H9 (cell line): ENCODE measurements around the gene MIA3. TPM values are rescaled to one million over a fixed set of nuclear protein-coding genes. Genes with fewer than 3 reads are reported as not detected.

Experiments
- DNase-seq: peaks from one replicate; pipeline ENCODE4 v3.0.0-alpha.2; 2017
- H2AFZ ChIP-seq: one replicate; pipeline ENCODE4 v1.6.1; 2013; ENCODE audit warnings: mild to moderate bottlenecking, low read length, control low read depth, moderate library complexity
- H2AK5ac ChIP-seq: 2 replicates; pipeline ENCODE4 v1.6.1; 2013; ENCODE audit warnings: low read length, control low read depth, mixed read lengths; ENCODE audit not compliant: insufficient read length
- H2BK120ac ChIP-seq: one replicate; pipeline ENCODE4 v1.6.1; 2013; ENCODE audit warnings: low read depth, mild to moderate bottlenecking, low read length, control low read depth, inconsistent platforms; ENCODE audit not compliant: poor library complexity, severe bottlenecking
- H2BK12ac ChIP-seq: 2 replicates; pipeline ENCODE4 v1.6.1; 2013; ENCODE audit warnings: low read length, control low read depth, mixed read lengths, low read depth; ENCODE audit not compliant: insufficient read length
- H2BK15ac ChIP-seq: 2 replicates; pipeline ENCODE4 v1.6.1; 2013; ENCODE audit warnings: low read depth, low read length, control low read depth
- H2BK20ac ChIP-seq: one replicate; pipeline ENCODE4 v1.6.1; 2013; ENCODE audit warnings: low read depth, mild to moderate bottlenecking, low read length, control low read depth, inconsistent platforms; ENCODE audit not compliant: poor library complexity, severe bottlenecking
- H2BK5ac ChIP-seq: 2 replicates; pipeline ENCODE4 v1.6.1; 2013; ENCODE audit warnings: low read length, control low read depth, mixed read lengths; ENCODE audit not compliant: insufficient read length
- H3K14ac ChIP-seq: 2 replicates; pipeline ENCODE4 v1.6.1; 2013; ENCODE audit warnings: low read length, control low read depth; ENCODE audit not compliant: insufficient read depth
- H3K18ac ChIP-seq: 2 replicates; pipeline ENCODE4 v1.6.1; 2013; ENCODE audit warnings: low read depth, mild to moderate bottlenecking, mixed read lengths, low read length, control low read depth; ENCODE audit not compliant: insufficient read length
- H3K23ac ChIP-seq: 2 replicates; pipeline ENCODE4 v1.6.1; 2013; ENCODE audit warnings: low read length, control low read depth, mixed read lengths, low read depth; ENCODE audit not compliant: insufficient read length
- H3K23me2 ChIP-seq: 2 replicates; pipeline ENCODE4 v1.6.1; 2013; ENCODE audit warnings: low read depth, mild to moderate bottlenecking, mixed read lengths, low read length, control low read depth; ENCODE audit not compliant: insufficient read length, poor library complexity, severe bottlenecking
- H3K27ac ChIP-seq: 2 replicates; pipeline ENCODE4 v1.5.1; 2013; ENCODE audit warnings: low read length, control low read depth, mixed read lengths, low read depth; ENCODE audit not compliant: insufficient read length
- H3K27me3 ChIP-seq: 2 replicates; pipeline ENCODE4 v1.6.1; 2013; ENCODE audit warnings: low read length, control low read depth, inconsistent platforms; ENCODE audit not compliant: insufficient read depth
- H3K4ac ChIP-seq: 2 replicates; pipeline ENCODE4 v1.6.1; 2013; ENCODE audit warnings: low read depth, mild to moderate bottlenecking, control low read depth, inconsistent platforms, low read length, moderate library complexity
- H3K4me1 ChIP-seq: 2 replicates; pipeline ENCODE4 v1.6.1; 2013; ENCODE audit warnings: low read length, control low read depth, inconsistent platforms; ENCODE audit not compliant: insufficient read depth
- H3K4me2 ChIP-seq: 2 replicates; pipeline ENCODE4 v1.6.1; 2013; ENCODE audit warnings: low read length, control low read depth, mixed read lengths; ENCODE audit not compliant: insufficient read length, insufficient read depth
- H3K56ac ChIP-seq: 2 replicates; pipeline ENCODE4 v1.6.1; 2013; ENCODE audit warnings: low read depth, mild to moderate bottlenecking, mixed read lengths, low read length, control low read depth; ENCODE audit not compliant: insufficient read length
- H3K79me1 ChIP-seq: 2 replicates; pipeline ENCODE4 v1.6.1; 2013; ENCODE audit warnings: low read depth, mild to moderate bottlenecking, moderate library complexity, low read length, control low read depth, inconsistent platforms; ENCODE audit not compliant: insufficient read depth, poor library complexity, severe bottlenecking
- H3K79me2 ChIP-seq: 2 replicates; pipeline ENCODE4 v1.6.1; 2013; ENCODE audit warnings: low read length, control low read depth, inconsistent platforms; ENCODE audit not compliant: insufficient read depth
- H3K9ac ChIP-seq: 2 replicates; pipeline ENCODE4 v1.6.1; 2013; ENCODE audit warnings: low read length, control low read depth, mixed read lengths; ENCODE audit not compliant: insufficient read length; ENCODE audit errors: extremely low read depth
- H3K9me3 ChIP-seq: one replicate; pipeline ENCODE4 v1.6.1; 2013; ENCODE audit warnings: low read depth, low read length, inconsistent platforms; ENCODE audit not compliant: control insufficient read depth
- H3T11ph ChIP-seq: one replicate; pipeline ENCODE4 v1.6.1; 2013; ENCODE audit warnings: mild to moderate bottlenecking, low read length, control low read depth, inconsistent platforms
- H4K20me1 ChIP-seq: one replicate; pipeline ENCODE4 v1.6.1; 2013; ENCODE audit not compliant: control insufficient read depth, insufficient read length, insufficient read depth
- H4K5ac ChIP-seq: 2 replicates; pipeline ENCODE4 v1.6.1; 2013; ENCODE audit warnings: low read depth, mild to moderate bottlenecking, mixed read lengths, low read length, control low read depth; ENCODE audit not compliant: insufficient read length
- H4K8ac ChIP-seq: replicated peaks from 2 replicates; pipeline ENCODE4 v1.6.1; 2013; ENCODE audit warnings: low read length, control low read depth, mixed read lengths, low read depth; ENCODE audit not compliant: insufficient read length
- H4K91ac ChIP-seq: 2 replicates; pipeline ENCODE4 v1.6.1; 2013; ENCODE audit warnings: low read depth, mild to moderate bottlenecking, moderate library complexity, mixed read lengths, low read length, control low read depth; ENCODE audit not compliant: insufficient read length
- H3K27ac Mint-ChIP-seq, 3 experiments: 2 replicates in 2 of 3; 3 replicates in 1 of 3; pipeline ENCODE4 v1.8.0; 2020 to 2021; ENCODE audit warnings: mixed read lengths in 3 of 3, mild to moderate bottlenecking in 1 of 3, moderate library complexity in 1 of 3
- H3K27me3 Mint-ChIP-seq: 2 replicates; pipeline ENCODE4 v1.8.0; 2021; ENCODE audit warnings: low read depth, mild to moderate bottlenecking, moderate library complexity, mixed read lengths
- H3K36me3 Mint-ChIP-seq, 3 experiments: 2 replicates in 2 of 3; 3 replicates in 1 of 3; pipeline ENCODE4 v1.8.0; 2020 to 2021; ENCODE audit warnings: low read depth in 3 of 3, mixed read lengths in 3 of 3; ENCODE audit not compliant: insufficient read depth in 1 of 3
- H3K4me1 Mint-ChIP-seq, 2 experiments: 2 replicates each; pipeline ENCODE4 v1.8.0; 2020; ENCODE audit warnings: mixed read lengths in 2 of 2
- H3K4me3 Mint-ChIP-seq, 2 experiments: 2 replicates in 1 of 2; 3 replicates in 1 of 2; pipeline ENCODE4 v1.8.0; 2020 to 2021; ENCODE audit warnings: mild to moderate bottlenecking in 2 of 2, mixed read lengths in 2 of 2, moderate library complexity in 1 of 2
- H3K9me3 Mint-ChIP-seq, 2 experiments: 2 replicates in 1 of 2; 3 replicates in 1 of 2; pipeline ENCODE4 v1.8.0; 2020; ENCODE audit warnings: mild to moderate bottlenecking in 2 of 2, mixed read lengths in 2 of 2, moderate library complexity in 1 of 2
- CTCF ChIP-seq: fragments of 200-600 bp; sonication (generic); conservative IDR thresholded peaks from 3 replicates; pipeline ENCODE4 v1.8.0; 2021; ENCODE audit warnings: antibody characterized with exemption, mild to moderate bottlenecking
- WGBS: extraction: QIAGEN DNeasy Blood & Tissue Kit; methylation state at CpG from one replicate; pipeline ENCODE4 v1.1.7; 2013; ENCODE audit warnings: missing lambda C conversion rate, low lambda C conversion rate, mixed read lengths; ENCODE audit not compliant: insufficient read length; ENCODE audit errors: extremely low coverage; 5-methylcytosine and 5-hydroxymethylcytosine counted together
- total RNA-seq: library from RNA; stranded (reverse); gene quantifications from 2 replicates; pipeline ENCODE4 v1.2.1, GENCODE V29; 2021

The MIA3 gene
- total RNA-seq, 1 experiment from 2014 or later: 55.5 TPM

GRCh38 chr1:222704260-222704659, 86.4 kb downstream of the MIA3 start:
- no peaks in the 10 kb centered on the region for H3K23me2 ChIP-seq
- H3K79me2 ChIP-seq: peaks cover 3% of the 10 kb centered on the region; the same call in 1 of the 2 replicates
- H4K20me1 ChIP-seq: no peaks in the 10 kb centered on the region
- Mint-ChIP-seq H3K4me1 (no peaks in the 10 kb centered on the region), H3K36me3 (peaks cover 43 to 64% (median 63%) of the 10 kb centered on the region in 3 experiments), H3K27ac (no peak overlapping the region), H3K27me3 (no peaks in the 10 kb centered on the region), H3K9me3 (peaks cover 8 to 21% of the 10 kb centered on the region in 2 experiments; a peak in 4 of 5 replicates), H3K4me3 (no peak overlapping the region)
- WGBS: no CpG with 5 or more reads among the region's 1 CpG
- H3K9me3 ChIP-seq: no peaks in the 10 kb centered on the region
- H3K79me1 ChIP-seq: no peaks in the 10 kb centered on the region
- H2BK5ac ChIP-seq: no peak overlapping the region
- H2AK5ac ChIP-seq: no peak overlapping the region
- H3K9ac ChIP-seq: no peak overlapping the region
- H3K18ac ChIP-seq: no peak overlapping the region
- no peak overlapping the region for H2AFZ ChIP-seq
- no peak for DNase-seq
- H4K5ac ChIP-seq: no peak overlapping the region
- H3K4ac ChIP-seq: no peak overlapping the region
- H4K8ac ChIP-seq: no peak overlapping the region
- H4K91ac ChIP-seq: no peak overlapping the region
- H3K4me1 ChIP-seq: no peaks in the 10 kb centered on the region
- H3K14ac ChIP-seq: no peak overlapping the region
- no peak overlapping the region for H3K4me2 ChIP-seq
- no peak overlapping the region for H2BK12ac ChIP-seq
- H3T11ph ChIP-seq: no peak overlapping the region
- no peaks in the 10 kb centered on the region for H3K27me3 ChIP-seq
- no peak overlapping the region for H2BK120ac ChIP-seq
- H3K56ac ChIP-seq: no peak overlapping the region
- TF ChIP-seq CTCF: no peak
- H3K23ac ChIP-seq: no peak overlapping the region
- no peak overlapping the region for H3K27ac ChIP-seq
- H2BK20ac ChIP-seq: no peak overlapping the region
- H2BK15ac ChIP-seq: no peak overlapping the region
